Tibial nerve (tissue), 4 donors: ENCODE measurements around the gene C1QTNF9B. TPM values are rescaled to one million over a fixed set of nuclear protein-coding genes. Genes with fewer than 3 reads are reported as not detected.

Experiments
- DNase-seq, 2 donors: peaks; one replicate each; pipeline ENCODE4 v3.0.0-alpha.2; 2019; ENCODE audit warnings: low spot score in 2 of 2
- H3K27ac ChIP-seq, 4 donors: fragments of 200-600 bp; sonication (generic) in 3 of 4; one replicate each; pipeline ENCODE4 v1.5.1; 2017 to 2019; ENCODE audit warnings: mild to moderate bottlenecking in 1 of 4
- H3K27me3 ChIP-seq, 2 donors: fragments of 200-600 bp; sonication (generic) in 1 of 2; one replicate each; pipeline versions ENCODE4 v1.5.1 to v1.6.0; 2017 to 2019
- H3K36me3 ChIP-seq, 3 donors: fragments of 200-600 bp; sonication (generic); one replicate each; pipeline ENCODE4 v1.5.1; 2018 to 2019
- H3K4me1 ChIP-seq, 4 donors: fragments of 200-600 bp; sonication (generic) in 3 of 4; one replicate each; pipeline ENCODE4 v1.5.1; 2017 to 2019
- H3K4me3 ChIP-seq, 4 donors: fragments of 200-600 bp; sonication (generic) in 3 of 4; one replicate each; pipeline ENCODE4 v1.5.1; 2017 to 2019; ENCODE audit warnings: mild to moderate bottlenecking in 1 of 4, moderate library complexity in 1 of 4
- H3K9me3 ChIP-seq, 4 donors: fragments of 200-600 bp; sonication (generic) in 3 of 4; one replicate each; pipeline ENCODE4 v1.5.1; 2017 to 2019
- EP300 ChIP-seq, 2 donors: sonication (generic); formaldehyde crosslinking; IDR thresholded peaks; one replicate each; pipeline ENCODE4 v1.6.1; 2017; ENCODE audit warnings: antibody characterized with exemption in 2 of 2, mild to moderate bottlenecking in 1 of 2
- POLR2A ChIP-seq, 2 donors: fragments of 450-650 bp; IDR thresholded peaks; one replicate each; pipeline ENCODE4 v1.6.1; 2017; ENCODE audit warnings: antibody characterized with exemption in 2 of 2, mild to moderate bottlenecking in 2 of 2, moderate library complexity in 2 of 2
- WGBS, 2 donors: methylation state at CpG; one replicate each; pipeline ENCODE4 v1.1.5; 2018; 5-methylcytosine and 5-hydroxymethylcytosine counted together
- total RNA-seq, 4 donors: library from RNA; depleted of rRNA; stranded (reverse); fragments of >200 nt; gene quantifications; one replicate each; pipeline ENCODE4 v1.1.0, GENCODE V29; 2016
- TF ChIP-seq, protein P1 (sequence below), 5 experiments: fragments of 200-600 bp in 3 of 5; fragments of 450-650 bp in 2 of 5; sonication (generic) in 3 of 5; IDR thresholded peaks; one replicate each; pipeline ENCODE4 v1.5.1; 2016 to 2019; ENCODE audit warnings: antibody characterized with exemption in 5 of 5, mild to moderate bottlenecking in 3 of 5, moderate library complexity in 2 of 5

The C1QTNF9B gene
- total RNA-seq, 4 donors from 2014 or later = 2.0 TPM; not detected in 3

DNA sequence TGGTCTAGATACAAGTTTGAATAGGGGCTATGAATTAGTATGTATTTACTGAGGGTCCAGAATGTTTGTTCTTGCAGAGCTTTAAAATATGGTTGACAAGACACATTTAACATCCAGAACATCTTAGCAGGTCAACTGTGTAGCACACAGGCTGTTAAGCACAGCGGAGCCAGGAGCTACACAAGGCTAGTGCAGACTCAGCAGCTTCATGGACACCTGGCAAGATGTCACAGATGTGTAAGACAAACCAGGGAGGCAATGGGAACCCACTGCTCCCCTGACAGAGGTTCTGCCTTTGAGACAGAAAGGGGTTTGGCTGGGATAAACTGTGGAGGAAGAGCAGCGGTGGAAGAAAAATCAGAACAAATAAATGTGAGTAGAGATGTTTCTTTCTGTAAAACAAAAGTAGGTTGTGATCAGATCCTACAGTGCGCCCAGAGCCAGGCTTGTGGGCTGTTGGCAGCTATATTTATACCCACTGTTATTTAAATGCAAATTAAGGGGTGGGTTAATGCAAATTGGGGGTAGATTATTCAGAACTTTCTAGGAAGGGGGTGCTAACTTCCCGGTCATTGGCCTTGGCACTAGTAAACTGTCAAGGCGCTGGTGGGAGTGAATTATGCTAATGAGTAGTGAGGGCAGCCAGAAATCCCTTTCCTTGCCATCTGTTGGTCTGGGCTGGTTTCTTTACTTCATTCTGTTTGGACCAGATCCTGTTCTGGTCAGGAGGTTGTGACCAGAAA lies 41.1 kb downstream of the C1QTNF9B start:
- Histone ChIP-seq H3K36me3 (peaks cover 0 to 29% (median 0%) of the 10 kb centered on the region in 3 donors), H3K4me1 (peaks cover 0 to 8% (median 0%) of the 10 kb centered on the region in 4 donors), H3K4me3 (no peak overlapping the region), H3K27ac (no peak overlapping the region), H3K9me3 (no peaks in the 10 kb centered on the region), H3K27me3 (no peaks in the 10 kb centered on the region)
- 46 to 63% methylated on average over 5 of the region's 5 CpGs for WGBS, 2 donors
- TF ChIP-seq POLR2A (IDR thresholded peaks at IDR 0.05) (no peak), EP300 (IDR thresholded peaks at IDR 0.05) (no peak)
- TF ChIP-seq, protein P1, sequence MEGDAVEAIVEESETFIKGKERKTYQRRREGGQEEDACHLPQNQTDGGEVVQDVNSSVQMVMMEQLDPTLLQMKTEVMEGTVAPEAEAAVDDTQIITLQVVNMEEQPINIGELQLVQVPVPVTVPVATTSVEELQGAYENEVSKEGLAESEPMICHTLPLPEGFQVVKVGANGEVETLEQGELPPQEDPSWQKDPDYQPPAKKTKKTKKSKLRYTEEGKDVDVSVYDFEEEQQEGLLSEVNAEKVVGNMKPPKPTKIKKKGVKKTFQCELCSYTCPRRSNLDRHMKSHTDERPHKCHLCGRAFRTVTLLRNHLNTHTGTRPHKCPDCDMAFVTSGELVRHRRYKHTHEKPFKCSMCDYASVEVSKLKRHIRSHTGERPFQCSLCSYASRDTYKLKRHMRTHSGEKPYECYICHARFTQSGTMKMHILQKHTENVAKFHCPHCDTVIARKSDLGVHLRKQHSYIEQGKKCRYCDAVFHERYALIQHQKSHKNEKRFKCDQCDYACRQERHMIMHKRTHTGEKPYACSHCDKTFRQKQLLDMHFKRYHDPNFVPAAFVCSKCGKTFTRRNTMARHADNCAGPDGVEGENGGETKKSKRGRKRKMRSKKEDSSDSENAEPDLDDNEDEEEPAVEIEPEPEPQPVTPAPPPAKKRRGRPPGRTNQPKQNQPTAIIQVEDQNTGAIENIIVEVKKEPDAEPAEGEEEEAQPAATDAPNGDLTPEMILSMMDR (IDR thresholded peaks at IDR 0.05) = no peak
- no peak for DNase-seq

DNA sequence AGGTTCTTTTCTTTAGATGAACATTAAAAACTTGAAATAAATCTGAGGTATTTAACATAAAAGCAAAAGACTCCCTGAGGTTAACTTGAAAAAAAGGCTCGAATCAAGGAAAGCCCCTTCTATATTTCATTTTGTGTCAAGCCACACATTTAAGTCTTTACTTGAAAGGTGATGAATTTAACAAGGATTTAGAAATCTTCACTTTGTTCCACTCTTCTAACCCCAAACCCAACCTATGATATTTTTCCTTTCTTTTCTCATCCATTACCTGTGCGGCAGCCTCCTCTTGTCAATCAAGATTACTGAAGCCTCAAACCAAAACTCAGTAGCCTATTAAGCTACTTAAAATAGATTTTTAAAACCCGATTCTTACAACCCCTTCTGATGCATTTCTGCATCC lies 41.9 kb downstream of the C1QTNF9B start:
- peaks cover 0 to 25% (median 0%) of the 10 kb centered on the region in 3 donors for H3K36me3 ChIP-seq
- no peaks in the 10 kb centered on the region for H3K9me3 ChIP-seq
- 95 to 96% methylated on average over 3 of the region's 3 CpGs for WGBS, 2 donors
- H3K4me1 ChIP-seq = peaks cover 0 to 15% (median 0%) of the 10 kb centered on the region in 4 donors
- H3K27ac ChIP-seq = no peak overlapping the region
- H3K27me3 ChIP-seq = no peaks in the 10 kb centered on the region
- TF ChIP-seq, protein P1 (IDR thresholded peaks at IDR 0.05) = no peak
- TF ChIP-seq POLR2A (IDR thresholded peaks at IDR 0.05) (no peak), EP300 (IDR thresholded peaks at IDR 0.05) (no peak)
- H3K4me3 ChIP-seq = no peak overlapping the region
- DNase-seq = no peak

DNA sequence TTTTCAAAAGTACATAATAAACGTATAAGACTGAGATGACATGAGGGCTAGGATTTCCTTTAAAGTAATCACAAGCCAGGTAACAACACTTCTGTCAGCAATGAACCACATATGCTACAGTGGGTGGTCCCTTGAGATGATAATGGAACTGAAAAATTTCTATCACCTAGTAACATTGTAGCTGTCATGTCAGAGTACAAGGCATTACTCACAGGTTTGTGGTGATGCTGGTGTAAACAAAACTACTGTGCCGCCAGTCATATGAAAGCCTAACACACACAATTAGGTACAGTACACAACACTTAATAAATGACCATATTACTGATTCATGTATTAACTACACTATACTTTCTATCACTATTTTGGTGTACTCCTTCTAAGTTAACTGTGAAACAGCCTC lies 45.0 kb downstream of the C1QTNF9B start:
- 50% methylated on average over 2 of the region's 2 CpGs for WGBS, 2 donors
- Histone ChIP-seq H3K27ac (peak overlapping the region in 1 of 4 donors; percentile 24), H3K36me3 (peaks cover 0 to 6% (median 0%) of the 10 kb centered on the region in 3 donors), H3K4me1 (peaks cover 0 to 15% (median 0%) of the 10 kb centered on the region in 4 donors), H3K4me3 (no peak overlapping the region), H3K27me3 (no peaks in the 10 kb centered on the region), H3K9me3 (no peaks in the 10 kb centered on the region)
- no peak for TF ChIP-seq EP300 (IDR thresholded peaks at IDR 0.05)
- TF ChIP-seq, protein P1 (IDR thresholded peaks at IDR 0.05) = no peak
- no peak for TF ChIP-seq POLR2A (IDR thresholded peaks at IDR 0.05)
- no peak for DNase-seq

DNA sequence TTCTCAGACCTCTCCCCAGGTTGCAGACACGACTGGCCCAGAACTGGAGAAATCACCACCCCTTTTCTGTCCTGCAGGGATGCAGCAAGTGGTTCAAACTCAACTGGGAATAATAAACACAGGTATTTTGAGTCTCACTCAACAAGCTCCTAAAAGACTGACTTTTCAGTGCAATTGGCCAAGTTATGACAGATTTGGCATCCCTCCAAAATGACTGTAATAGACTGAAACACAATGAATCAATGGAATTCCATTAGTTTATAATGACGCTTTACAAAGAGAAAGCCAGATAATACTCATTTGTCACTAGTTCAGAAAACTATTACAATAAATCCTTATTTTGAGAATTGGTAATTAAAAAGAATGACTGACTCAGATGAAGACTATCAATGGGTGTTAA lies 46.2 kb downstream of the C1QTNF9B start:
- Histone ChIP-seq H3K4me1 (peaks cover 0 to 15% (median 0%) of the 10 kb centered on the region in 4 donors), H3K27me3 (no peaks in the 10 kb centered on the region), H3K27ac (peak overlapping the region in 2 of 4 donors; percentile 20 to 43), H3K36me3 (peaks cover 0 to 4% (median 0%) of the 10 kb centered on the region in 3 donors), H3K4me3 (no peak overlapping the region), H3K9me3 (no peaks in the 10 kb centered on the region)
- TF ChIP-seq EP300 (IDR thresholded peaks at IDR 0.05) (no peak), POLR2A (IDR thresholded peaks at IDR 0.05) (no peak)
- TF ChIP-seq, protein P1 (IDR thresholded peaks at IDR 0.05) = no peak
- no peak for DNase-seq
- 43 to 48% methylated on average over 2 of the region's 2 CpGs for WGBS, 2 donors

DNA sequence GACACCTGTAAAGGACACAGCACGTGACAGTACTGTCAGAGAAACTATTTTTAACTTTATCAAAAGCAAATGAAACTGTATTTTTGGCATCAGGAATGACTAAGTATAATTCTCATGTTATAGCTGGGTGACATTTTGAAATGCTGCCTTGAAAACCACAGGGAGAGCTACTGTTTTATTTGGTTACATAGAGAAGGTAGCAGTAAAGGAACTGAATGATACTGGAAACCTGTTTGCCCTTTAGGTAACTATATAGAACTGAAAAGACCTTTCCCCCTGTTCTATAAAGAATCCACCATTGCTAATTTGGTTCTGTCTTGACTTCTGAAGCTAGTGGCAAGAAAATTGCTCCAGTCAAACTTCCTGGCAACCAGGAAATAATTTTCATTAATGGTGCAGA lies 47.2 kb downstream of the C1QTNF9B start:
- TF ChIP-seq EP300 (IDR thresholded peaks at IDR 0.05) (no peak), POLR2A (IDR thresholded peaks at IDR 0.05) (no peak)
- TF ChIP-seq, protein P1 (IDR thresholded peaks at IDR 0.05) = no peak
- H3K27ac ChIP-seq = no peak overlapping the region
- H3K4me1 ChIP-seq = peaks cover 0 to 15% (median 0%) of the 10 kb centered on the region in 4 donors
- 76 to 80% methylated on average over 1 of the region's 1 CpG for WGBS, 2 donors
- no peak for DNase-seq
- H3K9me3 ChIP-seq = no peaks in the 10 kb centered on the region
- H3K4me3 ChIP-seq = no peak overlapping the region
- H3K36me3 ChIP-seq = peaks cover 0 to 4% (median 0%) of the 10 kb centered on the region in 3 donors
- no peaks in the 10 kb centered on the region for H3K27me3 ChIP-seq
